ENCODE results near the gene AKAP6.

DNA sequence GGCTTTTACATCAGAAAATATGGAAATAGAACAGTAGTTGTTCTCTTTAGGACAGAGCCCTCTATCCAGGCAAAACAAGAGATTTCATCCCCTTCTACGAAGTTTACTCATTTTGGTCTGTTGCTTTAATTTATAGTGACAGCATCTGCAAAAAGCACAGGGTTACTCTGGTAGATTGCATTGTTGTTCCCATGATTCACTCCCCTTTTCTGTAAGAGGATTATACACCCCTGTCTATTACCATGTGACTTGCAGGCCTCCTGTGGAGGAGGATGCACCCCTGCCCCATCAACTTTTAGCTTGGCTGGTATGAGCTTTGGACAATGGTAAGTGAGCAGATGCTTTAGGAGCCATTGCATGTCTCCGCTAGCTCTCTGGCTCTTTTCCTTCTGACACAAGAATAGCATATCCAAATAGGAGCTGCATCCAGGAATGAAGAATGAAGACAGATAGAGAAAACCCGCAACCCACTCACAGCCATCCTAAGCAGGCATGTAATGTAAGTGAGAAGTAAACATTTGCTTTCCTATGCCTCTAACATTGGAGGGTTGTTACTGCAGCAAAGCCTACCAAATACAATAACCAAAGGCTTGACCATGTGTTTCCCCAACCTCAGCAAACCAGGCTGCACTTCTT, 304.2 kb downstream of the AKAP6 start:
- TF ChIP-seq POLR2A (IDR thresholded peaks at IDR 0.05), result no peak
- TF ChIP-seq, protein P1, sequence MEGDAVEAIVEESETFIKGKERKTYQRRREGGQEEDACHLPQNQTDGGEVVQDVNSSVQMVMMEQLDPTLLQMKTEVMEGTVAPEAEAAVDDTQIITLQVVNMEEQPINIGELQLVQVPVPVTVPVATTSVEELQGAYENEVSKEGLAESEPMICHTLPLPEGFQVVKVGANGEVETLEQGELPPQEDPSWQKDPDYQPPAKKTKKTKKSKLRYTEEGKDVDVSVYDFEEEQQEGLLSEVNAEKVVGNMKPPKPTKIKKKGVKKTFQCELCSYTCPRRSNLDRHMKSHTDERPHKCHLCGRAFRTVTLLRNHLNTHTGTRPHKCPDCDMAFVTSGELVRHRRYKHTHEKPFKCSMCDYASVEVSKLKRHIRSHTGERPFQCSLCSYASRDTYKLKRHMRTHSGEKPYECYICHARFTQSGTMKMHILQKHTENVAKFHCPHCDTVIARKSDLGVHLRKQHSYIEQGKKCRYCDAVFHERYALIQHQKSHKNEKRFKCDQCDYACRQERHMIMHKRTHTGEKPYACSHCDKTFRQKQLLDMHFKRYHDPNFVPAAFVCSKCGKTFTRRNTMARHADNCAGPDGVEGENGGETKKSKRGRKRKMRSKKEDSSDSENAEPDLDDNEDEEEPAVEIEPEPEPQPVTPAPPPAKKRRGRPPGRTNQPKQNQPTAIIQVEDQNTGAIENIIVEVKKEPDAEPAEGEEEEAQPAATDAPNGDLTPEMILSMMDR (IDR thresholded peaks at IDR 0.05), result no peak
